Mesothelial cell of epicardium (in vitro differentiated cells): ENCODE results near the gene KRTAP5-5. TPM values are rescaled to one million over a fixed set of nuclear protein-coding genes. Genes with fewer than 3 reads are reported as not detected.
"Not testable (repeated sequence)": the region's sequence is repeated elsewhere in the genome, so short reads cannot be mapped to it uniquely, and the experiment has no call there.

Experiments used
- DNase-seq, 2 experiments: peaks; one replicate each; pipeline ENCODE4 v3.0.0; 2021; ENCODE audit warnings: low spot score in 2 of 2; ENCODE audit not compliant: unreplicated experiment in 2 of 2
- H3K27ac Mint-ChIP-seq: 2 replicates; pipeline ENCODE4 v1.8.0; 2021; ENCODE audit warnings: mixed read lengths
- H3K27me3 Mint-ChIP-seq: 2 replicates; pipeline ENCODE4 v1.8.0; 2021; ENCODE audit warnings: low read depth, mixed read lengths
- H3K36me3 Mint-ChIP-seq: 2 replicates; pipeline ENCODE4 v1.8.0; 2021; ENCODE audit warnings: mixed read lengths
- H3K4me1 Mint-ChIP-seq: 2 replicates; pipeline ENCODE4 v1.8.0; 2021; ENCODE audit warnings: mixed read lengths
- H3K4me3 Mint-ChIP-seq: 2 replicates; pipeline ENCODE4 v1.8.0; 2021; ENCODE audit warnings: mild to moderate bottlenecking, moderate library complexity, mixed read lengths
- H3K9me3 Mint-ChIP-seq: 2 replicates; pipeline ENCODE4 v1.8.0; 2021; ENCODE audit warnings: mixed read lengths
- CTCF ChIP-seq: fragments of 200-600 bp; sonication (generic); IDR thresholded peaks from one replicate; pipeline ENCODE4 v1.5.0; 2021; ENCODE audit warnings: antibody characterized with exemption; ENCODE audit not compliant: unreplicated experiment
- total RNA-seq: library from RNA; stranded (reverse); gene quantifications from 3 replicates; pipeline ENCODE4 v1.2.1, GENCODE V29; 2021

The KRTAP5-5 gene
- total RNA-seq, 1 donor from 2014 or later, result not detected

GRCh38 chr11:1598816-1599215 is 30.8 kb upstream of the KRTAP5-5 start:
- Mint-ChIP-seq H3K27me3 (peaks cover 80% of the 10 kb centered on the region), H3K27ac (no peak overlapping the region), H3K4me1 (peaks cover 1% of the 10 kb centered on the region), H3K36me3 (no peaks in the 10 kb centered on the region), H3K9me3 (peaks cover 10% of the 10 kb centered on the region), H3K4me3 (no peak overlapping the region)
- DNase-seq, result no peak
- TF ChIP-seq CTCF, result no peak

GRCh38 chr11:1600626-1601025 is 28.9 kb upstream of the KRTAP5-5 start:
- no peak for DNase-seq
- H3K36me3 Mint-ChIP-seq, result no peaks in the 10 kb centered on the region
- peaks cover 64% of the 10 kb centered on the region for H3K27me3 Mint-ChIP-seq
- peaks cover 10% of the 10 kb centered on the region for H3K9me3 Mint-ChIP-seq
- TF ChIP-seq CTCF, result no peak
- no peak overlapping the region for H3K4me3 Mint-ChIP-seq
- no peak overlapping the region for H3K27ac Mint-ChIP-seq
- peaks cover 1% of the 10 kb centered on the region for H3K4me1 Mint-ChIP-seq

GRCh38 chr11:1601663-1602062 is 27.9 kb upstream of the KRTAP5-5 start:
- peaks cover 60% of the 10 kb centered on the region for H3K27me3 Mint-ChIP-seq
- H3K27ac Mint-ChIP-seq, H3K36me3 Mint-ChIP-seq: not testable (repeated sequence)

GRCh38 chr11:1603629-1604028 is 25.9 kb upstream of the KRTAP5-5 start:
- Mint-ChIP-seq H3K27ac (no peak overlapping the region), H3K4me1 (peaks cover 8% of the 10 kb centered on the region), H3K36me3 (no peaks in the 10 kb centered on the region), H3K27me3 (peaks cover 60% of the 10 kb centered on the region), H3K9me3 (peaks cover 10% of the 10 kb centered on the region), H3K4me3 (no peak overlapping the region)
- no peak for TF ChIP-seq CTCF
- no peak for DNase-seq

More at GRCh38 chr11:1601663-1602062, 27.9 kb upstream of the KRTAP5-5 start:
- H3K4me1 Mint-ChIP-seq, DNase-seq, H3K4me3 Mint-ChIP-seq: not testable (repeated sequence)
- H3K9me3 Mint-ChIP-seq, result peaks cover 10% of the 10 kb centered on the region

GRCh38 chr11:1604181-1604580 is 25.4 kb upstream of the KRTAP5-5 start:
- Mint-ChIP-seq H3K27ac (no peak overlapping the region), H3K27me3 (peaks cover 58% of the 10 kb centered on the region), H3K9me3 (peaks cover 10% of the 10 kb centered on the region), H3K4me3 (no peak overlapping the region), H3K36me3 (no peaks in the 10 kb centered on the region), H3K4me1 (peaks cover 8% of the 10 kb centered on the region)
- no peak for TF ChIP-seq CTCF
- DNase-seq, result no peak

GRCh38 chr11:1604711-1605110 is 24.9 kb upstream of the KRTAP5-5 start:
- peaks cover 54% of the 10 kb centered on the region for H3K27me3 Mint-ChIP-seq
- no peaks in the 10 kb centered on the region for H3K36me3 Mint-ChIP-seq
- no peak overlapping the region for H3K4me3 Mint-ChIP-seq
- DNase-seq, result no peak
- no peak overlapping the region for H3K27ac Mint-ChIP-seq
- H3K9me3 Mint-ChIP-seq, result peaks cover 10% of the 10 kb centered on the region
- no peak for TF ChIP-seq CTCF
- peaks cover 8% of the 10 kb centered on the region for H3K4me1 Mint-ChIP-seq

- not testable (repeated sequence) for DNase-seq
- peaks cover 48% of the 10 kb centered on the region for H3K27me3 Mint-ChIP-seq
Observed at GRCh38 chr11:1605923-1606322, 23.7 kb upstream of the KRTAP5-5 start.

GRCh38 chr11:1607156-1607845 is 22.3 kb upstream of the KRTAP5-5 start:
- H3K36me3 Mint-ChIP-seq, DNase-seq, H3K4me1 Mint-ChIP-seq, H3K27ac Mint-ChIP-seq, H3K4me3 Mint-ChIP-seq, H3K9me3 Mint-ChIP-seq: not testable (repeated sequence)
- H3K27me3 Mint-ChIP-seq, result peaks cover 41% of the 10 kb centered on the region

More at GRCh38 chr11:1605923-1606322, 23.7 kb upstream of the KRTAP5-5 start:
- H3K4me1 Mint-ChIP-seq, H3K27ac Mint-ChIP-seq, H3K4me3 Mint-ChIP-seq, H3K36me3 Mint-ChIP-seq, H3K9me3 Mint-ChIP-seq: not testable (repeated sequence)

- not testable (repeated sequence) for H3K36me3 Mint-ChIP-seq, H3K4me3 Mint-ChIP-seq, H3K4me1 Mint-ChIP-seq, H3K9me3 Mint-ChIP-seq, H3K27ac Mint-ChIP-seq, DNase-seq
- peaks cover 38% of the 10 kb centered on the region for H3K27me3 Mint-ChIP-seq
Observed at GRCh38 chr11:1607901-1608300, 21.7 kb upstream of the KRTAP5-5 start.
